PFSK-1 (cell line): ENCODE results near the gene MIXL1.

Source experiments
- FOXP2 ChIP-seq: optimal IDR thresholded peaks from 2 replicates; pipeline ENCODE3; 2011; ENCODE audit warnings: borderline replicate concordance, control low read depth, inconsistent platforms; ENCODE audit not compliant: insufficient read depth; ENCODE audit errors: extremely low read length, extremely low read depth
- POLR2AphosphoS5 ChIP-seq: IDR thresholded peaks from 2 replicates; pipeline ENCODE4 v1.6.1; 2012; ENCODE audit warnings: low read depth, mild to moderate bottlenecking, control low read depth, low read length, moderate library complexity
- SIN3A ChIP-seq: IDR thresholded peaks from 2 replicates; pipeline ENCODE4 v1.6.1; 2012; ENCODE audit warnings: mild to moderate bottlenecking, low read length, moderate library complexity, borderline replicate concordance; ENCODE audit not compliant: insufficient read depth
- TAF1 ChIP-seq: IDR thresholded peaks from 2 replicates; pipeline ENCODE4 v1.6.1; 2012; ENCODE audit warnings: low read length, control low read depth, borderline replicate concordance; ENCODE audit not compliant: insufficient read depth
- TF ChIP-seq, protein P1 (sequence below), 2 experiments: IDR thresholded peaks; 2 replicates each; pipeline versions ENCODE4 v1.6.1 to v1.8.0; 2011 to 2012; ENCODE audit warnings: low read depth in 2 of 2, low read length in 2 of 2, control low read depth in 1 of 2, inconsistent platforms in 1 of 2, mild to moderate bottlenecking in 1 of 2, moderate library complexity in 1 of 2; ENCODE audit not compliant: insufficient read depth in 1 of 2

Gene MIXL1

DNA sequence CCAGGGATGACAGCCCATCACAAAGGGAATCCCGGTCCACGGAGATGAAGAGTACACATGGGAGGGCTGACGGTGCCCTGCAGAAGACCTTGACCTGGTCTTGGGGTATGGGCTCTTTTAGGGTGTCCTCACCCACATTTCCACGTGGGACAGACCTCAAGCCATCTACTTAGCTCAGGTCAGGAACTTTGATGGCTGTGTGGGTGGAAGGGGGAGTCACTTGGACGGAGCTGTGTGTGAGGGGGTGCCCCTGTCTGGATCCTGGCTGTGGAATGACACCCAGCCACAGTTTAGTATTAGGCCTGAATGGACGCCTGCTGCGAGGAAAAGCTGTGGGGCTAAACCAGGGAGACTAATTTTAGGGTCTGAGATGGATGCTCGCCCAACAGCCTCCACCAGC, 10.9 kb upstream of the MIXL1 start:
- TF ChIP-seq, protein P1, sequence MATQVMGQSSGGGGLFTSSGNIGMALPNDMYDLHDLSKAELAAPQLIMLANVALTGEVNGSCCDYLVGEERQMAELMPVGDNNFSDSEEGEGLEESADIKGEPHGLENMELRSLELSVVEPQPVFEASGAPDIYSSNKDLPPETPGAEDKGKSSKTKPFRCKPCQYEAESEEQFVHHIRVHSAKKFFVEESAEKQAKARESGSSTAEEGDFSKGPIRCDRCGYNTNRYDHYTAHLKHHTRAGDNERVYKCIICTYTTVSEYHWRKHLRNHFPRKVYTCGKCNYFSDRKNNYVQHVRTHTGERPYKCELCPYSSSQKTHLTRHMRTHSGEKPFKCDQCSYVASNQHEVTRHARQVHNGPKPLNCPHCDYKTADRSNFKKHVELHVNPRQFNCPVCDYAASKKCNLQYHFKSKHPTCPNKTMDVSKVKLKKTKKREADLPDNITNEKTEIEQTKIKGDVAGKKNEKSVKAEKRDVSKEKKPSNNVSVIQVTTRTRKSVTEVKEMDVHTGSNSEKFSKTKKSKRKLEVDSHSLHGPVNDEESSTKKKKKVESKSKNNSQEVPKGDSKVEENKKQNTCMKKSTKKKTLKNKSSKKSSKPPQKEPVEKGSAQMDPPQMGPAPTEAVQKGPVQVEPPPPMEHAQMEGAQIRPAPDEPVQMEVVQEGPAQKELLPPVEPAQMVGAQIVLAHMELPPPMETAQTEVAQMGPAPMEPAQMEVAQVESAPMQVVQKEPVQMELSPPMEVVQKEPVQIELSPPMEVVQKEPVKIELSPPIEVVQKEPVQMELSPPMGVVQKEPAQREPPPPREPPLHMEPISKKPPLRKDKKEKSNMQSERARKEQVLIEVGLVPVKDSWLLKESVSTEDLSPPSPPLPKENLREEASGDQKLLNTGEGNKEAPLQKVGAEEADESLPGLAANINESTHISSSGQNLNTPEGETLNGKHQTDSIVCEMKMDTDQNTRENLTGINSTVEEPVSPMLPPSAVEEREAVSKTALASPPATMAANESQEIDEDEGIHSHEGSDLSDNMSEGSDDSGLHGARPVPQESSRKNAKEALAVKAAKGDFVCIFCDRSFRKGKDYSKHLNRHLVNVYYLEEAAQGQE (IDR thresholded peaks at IDR 0.05; ENCODE audit: insufficient read depth in 1 of 2, low read depth in 2 of 2, low read length in 2 of 2), result no peak

DNA sequence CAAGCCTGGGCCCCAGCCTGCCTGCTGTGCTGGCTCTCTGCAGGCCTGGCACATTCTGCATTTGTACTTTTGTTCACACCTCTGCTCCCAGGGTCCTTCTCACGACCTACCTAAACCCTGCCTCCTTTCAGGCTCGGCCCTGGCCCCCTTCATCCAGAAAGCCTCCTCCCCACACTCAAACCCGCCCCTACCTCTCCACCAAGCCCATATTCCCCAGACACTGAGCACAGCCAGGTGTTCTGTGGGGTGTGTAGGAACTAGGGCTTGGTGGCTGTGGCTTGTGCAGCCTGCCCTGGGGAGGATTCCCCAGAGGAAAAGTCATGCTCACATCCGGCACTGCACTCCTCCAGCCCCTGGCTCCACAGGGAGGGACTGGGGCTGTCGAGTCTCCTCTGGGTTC, 8.2 kb upstream of the MIXL1 start:
- TF ChIP-seq TAF1, result no peak
- TF ChIP-seq, protein P1 (IDR thresholded peaks at IDR 0.05; ENCODE audit: insufficient read depth in 1 of 2, low read depth in 2 of 2, low read length in 2 of 2), result no peak
- TF ChIP-seq SIN3A, result no peak
- TF ChIP-seq FOXP2, result no peak
- no peak for TF ChIP-seq POLR2AphosphoS5

DNA sequence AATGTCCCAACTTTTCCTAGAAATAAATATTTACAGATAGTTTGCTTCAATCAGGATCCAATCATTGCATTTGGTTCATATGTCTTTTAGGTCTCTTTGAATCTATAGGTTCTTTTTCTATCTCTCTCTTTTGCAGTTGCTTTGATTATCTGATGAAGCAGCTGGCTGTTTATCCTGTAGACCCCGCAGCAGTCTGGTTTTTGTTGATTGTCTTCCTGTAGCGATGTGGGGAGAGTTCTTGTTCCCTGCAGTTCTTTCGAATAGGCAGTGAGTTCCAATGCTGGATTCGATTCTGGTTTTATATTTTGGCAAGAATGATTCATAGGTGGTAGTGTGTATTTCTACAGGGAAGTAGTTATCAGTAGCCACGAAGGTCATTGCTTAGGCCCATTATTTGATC, 7.4 kb upstream of the MIXL1 start:
- TF ChIP-seq SIN3A, result no peak
- TF ChIP-seq, protein P1 (IDR thresholded peaks at IDR 0.05; ENCODE audit: insufficient read depth in 1 of 2, low read depth in 2 of 2, low read length in 2 of 2), result no peak
- TF ChIP-seq POLR2AphosphoS5, result no peak
- no peak for TF ChIP-seq FOXP2
- no peak for TF ChIP-seq TAF1

DNA sequence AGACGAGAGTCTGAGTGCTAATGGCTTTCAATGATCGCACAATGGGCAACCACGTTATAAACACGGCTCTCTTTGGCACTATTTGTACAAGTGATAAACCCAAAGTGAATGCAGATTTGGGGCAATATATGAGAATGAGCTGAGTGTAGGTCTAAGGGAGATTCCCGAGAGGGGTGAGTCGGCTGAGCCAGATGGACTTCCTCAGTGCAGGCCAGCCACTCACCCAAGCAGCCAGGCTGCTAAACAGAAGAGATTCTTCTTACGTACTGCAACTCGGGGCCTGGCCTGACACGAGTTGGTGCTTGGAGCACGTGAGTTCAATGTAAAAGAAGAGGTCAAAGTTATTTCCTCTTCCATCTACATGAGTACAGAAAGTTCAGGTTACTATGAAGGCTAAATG, 6.2 kb upstream of the MIXL1 start:
- TF ChIP-seq FOXP2 (no peak), SIN3A (no peak), POLR2AphosphoS5 (no peak), TAF1 (no peak)
- TF ChIP-seq, protein P1 (IDR thresholded peaks at IDR 0.05; ENCODE audit: insufficient read depth in 1 of 2, low read depth in 2 of 2, low read length in 2 of 2), result no peak

DNA sequence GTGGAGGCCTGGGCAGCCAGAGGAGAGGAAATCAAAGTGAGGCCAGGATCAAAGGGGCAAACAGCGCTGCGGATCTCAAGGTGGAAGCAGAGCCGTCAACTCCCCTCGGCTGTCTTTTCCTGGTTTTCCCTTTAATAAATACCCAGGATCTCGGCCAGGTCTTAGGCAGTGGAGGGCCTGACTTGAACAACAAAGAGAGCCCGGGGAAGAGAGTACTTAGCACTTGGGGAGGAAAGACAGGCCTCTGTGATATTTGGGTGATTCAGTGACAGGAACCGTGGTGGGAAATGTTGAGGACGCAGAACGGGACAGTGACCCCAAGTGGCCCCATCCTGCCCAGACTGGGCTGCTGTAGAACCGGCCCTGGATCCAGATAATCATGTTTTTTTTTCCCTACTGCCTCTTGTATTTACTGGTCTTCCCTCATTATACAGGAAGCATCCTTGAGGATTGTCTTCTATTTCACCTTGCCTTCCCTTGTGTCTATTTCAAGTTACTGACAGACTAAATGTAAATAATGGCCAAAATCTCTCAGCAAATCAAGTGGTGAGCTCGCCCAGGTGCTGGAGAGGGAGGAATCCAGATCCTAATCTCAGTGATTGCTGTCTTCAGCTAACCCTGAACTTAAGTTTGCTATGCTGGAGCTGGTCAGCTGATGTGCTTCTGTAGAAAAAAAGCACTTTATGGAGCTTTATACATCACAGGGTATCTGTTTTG, 2.8 kb upstream of the MIXL1 start:
- TF ChIP-seq SIN3A (no peak), FOXP2 (no peak), POLR2AphosphoS5 (no peak), TAF1 (no peak)
- TF ChIP-seq, protein P1 (IDR thresholded peaks at IDR 0.05; ENCODE audit: insufficient read depth in 1 of 2, low read depth in 2 of 2, low read length in 2 of 2), result no peak
